Measurements from ENCODE around the gene CXCL8.

Gene CXCL8

DNA sequence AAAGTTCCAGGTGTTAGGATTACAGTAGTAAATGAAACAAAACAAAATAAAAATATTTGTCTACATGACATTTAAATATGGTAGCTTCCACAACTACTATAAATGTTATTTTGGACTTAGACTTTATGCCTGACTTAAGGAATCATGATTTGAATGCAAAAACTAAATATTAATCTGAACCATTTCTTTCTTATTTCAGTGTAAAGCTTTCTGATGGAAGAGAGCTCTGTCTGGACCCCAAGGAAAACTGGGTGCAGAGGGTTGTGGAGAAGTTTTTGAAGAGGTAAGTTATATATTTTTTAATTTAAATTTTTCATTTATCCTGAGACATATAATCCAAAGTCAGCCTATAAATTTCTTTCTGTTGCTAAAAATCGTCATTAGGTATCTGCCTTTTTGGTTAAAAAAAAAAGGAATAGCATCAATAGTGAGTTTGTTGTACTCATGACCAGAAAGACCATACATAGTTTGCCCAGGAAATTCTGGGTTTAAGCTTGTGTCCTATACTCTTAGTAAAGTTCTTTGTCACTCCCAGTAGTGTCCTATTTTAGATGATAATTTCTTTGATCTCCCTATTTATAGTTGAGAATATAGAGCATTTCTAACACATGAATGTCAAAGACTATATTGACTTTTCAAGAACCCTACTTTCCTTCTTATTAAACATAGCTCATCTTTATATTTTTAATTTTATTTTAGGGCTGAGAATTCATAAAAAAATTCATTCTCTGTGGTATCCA, 1.6 kb downstream of the CXCL8 start:
- no peak overlapping the region for H3K27ac ChIP-seq (ENCODE audit: low read length)
- TF ChIP-seq EZH2phosphoT487 (IDR thresholded peaks at IDR 0.05; ENCODE audit: low read depth): no peak
- TF ChIP-seq, protein P1, sequence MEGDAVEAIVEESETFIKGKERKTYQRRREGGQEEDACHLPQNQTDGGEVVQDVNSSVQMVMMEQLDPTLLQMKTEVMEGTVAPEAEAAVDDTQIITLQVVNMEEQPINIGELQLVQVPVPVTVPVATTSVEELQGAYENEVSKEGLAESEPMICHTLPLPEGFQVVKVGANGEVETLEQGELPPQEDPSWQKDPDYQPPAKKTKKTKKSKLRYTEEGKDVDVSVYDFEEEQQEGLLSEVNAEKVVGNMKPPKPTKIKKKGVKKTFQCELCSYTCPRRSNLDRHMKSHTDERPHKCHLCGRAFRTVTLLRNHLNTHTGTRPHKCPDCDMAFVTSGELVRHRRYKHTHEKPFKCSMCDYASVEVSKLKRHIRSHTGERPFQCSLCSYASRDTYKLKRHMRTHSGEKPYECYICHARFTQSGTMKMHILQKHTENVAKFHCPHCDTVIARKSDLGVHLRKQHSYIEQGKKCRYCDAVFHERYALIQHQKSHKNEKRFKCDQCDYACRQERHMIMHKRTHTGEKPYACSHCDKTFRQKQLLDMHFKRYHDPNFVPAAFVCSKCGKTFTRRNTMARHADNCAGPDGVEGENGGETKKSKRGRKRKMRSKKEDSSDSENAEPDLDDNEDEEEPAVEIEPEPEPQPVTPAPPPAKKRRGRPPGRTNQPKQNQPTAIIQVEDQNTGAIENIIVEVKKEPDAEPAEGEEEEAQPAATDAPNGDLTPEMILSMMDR (IDR thresholded peaks at IDR 0.05; ENCODE audit: low read depth, low read length): no peak
- H3K36me3 ChIP-seq (replicated peaks; ENCODE audit: low read depth, low read length): no peaks in the 10 kb centered on the region
- no peaks in the 10 kb centered on the region for H3K79me2 ChIP-seq (ENCODE audit: low read length)
- no peaks in the 10 kb centered on the region for H3K27me3 ChIP-seq (ENCODE audit: low read depth, low read length)
- no peaks in the 10 kb centered on the region for H3K9me3 ChIP-seq (ENCODE audit: insufficient read depth, low read length)
- no peak overlapping the region for H3K4me2 ChIP-seq (ENCODE audit: low read length)
- H4K20me1 ChIP-seq (ENCODE audit: insufficient read depth, low read length): no peaks in the 10 kb centered on the region
- no peak overlapping the region for H2AFZ ChIP-seq (ENCODE audit: low read depth, low read length)
- H3K4me1 ChIP-seq (ENCODE audit: low read length): no peaks in the 10 kb centered on the region
- H3K4me3 ChIP-seq (ENCODE audit: low read length): no peak overlapping the region
- no peak overlapping the region for H3K9ac ChIP-seq (ENCODE audit: low read length)

DNA sequence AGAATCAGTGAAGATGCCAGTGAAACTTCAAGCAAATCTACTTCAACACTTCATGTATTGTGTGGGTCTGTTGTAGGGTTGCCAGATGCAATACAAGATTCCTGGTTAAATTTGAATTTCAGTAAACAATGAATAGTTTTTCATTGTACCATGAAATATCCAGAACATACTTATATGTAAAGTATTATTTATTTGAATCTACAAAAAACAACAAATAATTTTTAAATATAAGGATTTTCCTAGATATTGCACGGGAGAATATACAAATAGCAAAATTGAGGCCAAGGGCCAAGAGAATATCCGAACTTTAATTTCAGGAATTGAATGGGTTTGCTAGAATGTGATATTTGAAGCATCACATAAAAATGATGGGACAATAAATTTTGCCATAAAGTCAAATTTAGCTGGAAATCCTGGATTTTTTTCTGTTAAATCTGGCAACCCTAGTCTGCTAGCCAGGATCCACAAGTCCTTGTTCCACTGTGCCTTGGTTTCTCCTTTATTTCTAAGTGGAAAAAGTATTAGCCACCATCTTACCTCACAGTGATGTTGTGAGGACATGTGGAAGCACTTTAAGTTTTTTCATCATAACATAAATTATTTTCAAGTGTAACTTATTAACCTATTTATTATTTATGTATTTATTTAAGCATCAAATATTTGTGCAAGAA, 2.3 kb downstream of the CXCL8 start:
- TF ChIP-seq EZH2phosphoT487 (IDR thresholded peaks at IDR 0.05; ENCODE audit: low read depth): no peak
- TF ChIP-seq, protein P1 (IDR thresholded peaks at IDR 0.05; ENCODE audit: low read depth, low read length): no peak
- Histone ChIP-seq H3K27me3 (ENCODE audit: low read depth, low read length) (no peaks in the 10 kb centered on the region), H3K27ac (ENCODE audit: low read length) (no peak overlapping the region), H3K4me1 (ENCODE audit: low read length) (no peaks in the 10 kb centered on the region), H3K79me2 (ENCODE audit: low read length) (no peaks in the 10 kb centered on the region), H3K9me3 (ENCODE audit: insufficient read depth, low read length) (no peaks in the 10 kb centered on the region), H3K4me2 (ENCODE audit: low read length) (no peak overlapping the region), H2AFZ (ENCODE audit: low read depth, low read length) (no peak overlapping the region), H3K36me3 (replicated peaks; ENCODE audit: low read depth, low read length) (no peaks in the 10 kb centered on the region), H3K4me3 (ENCODE audit: low read length) (no peak overlapping the region), H3K9ac (ENCODE audit: low read length) (no peak overlapping the region), H4K20me1 (ENCODE audit: insufficient read depth, low read length) (no peaks in the 10 kb centered on the region)

DNA sequence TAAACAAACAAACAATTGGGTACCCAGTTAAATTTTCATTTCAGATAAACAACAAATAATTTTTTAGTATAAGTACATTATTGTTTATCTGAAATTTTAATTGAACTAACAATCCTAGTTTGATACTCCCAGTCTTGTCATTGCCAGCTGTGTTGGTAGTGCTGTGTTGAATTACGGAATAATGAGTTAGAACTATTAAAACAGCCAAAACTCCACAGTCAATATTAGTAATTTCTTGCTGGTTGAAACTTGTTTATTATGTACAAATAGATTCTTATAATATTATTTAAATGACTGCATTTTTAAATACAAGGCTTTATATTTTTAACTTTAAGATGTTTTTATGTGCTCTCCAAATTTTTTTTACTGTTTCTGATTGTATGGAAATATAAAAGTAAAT, 2.9 kb downstream of the CXCL8 start:
- H4K20me1 ChIP-seq (ENCODE audit: insufficient read depth, low read length): no peaks in the 10 kb centered on the region
- H3K4me1 ChIP-seq (ENCODE audit: low read length): no peaks in the 10 kb centered on the region
- no peaks in the 10 kb centered on the region for H3K27me3 ChIP-seq (ENCODE audit: low read depth, low read length)
- H3K4me2 ChIP-seq (ENCODE audit: low read length): no peak overlapping the region
- H3K27ac ChIP-seq (ENCODE audit: low read length): no peak overlapping the region
- H3K9me3 ChIP-seq (ENCODE audit: insufficient read depth, low read length): no peaks in the 10 kb centered on the region
- H3K79me2 ChIP-seq (ENCODE audit: low read length): no peaks in the 10 kb centered on the region
- TF ChIP-seq EZH2phosphoT487 (IDR thresholded peaks at IDR 0.05; ENCODE audit: low read depth): no peak
- TF ChIP-seq, protein P1 (IDR thresholded peaks at IDR 0.05; ENCODE audit: low read depth, low read length): no peak
- H3K36me3 ChIP-seq (replicated peaks; ENCODE audit: low read depth, low read length): no peaks in the 10 kb centered on the region
- no peak overlapping the region for H3K9ac ChIP-seq (ENCODE audit: low read length)
- no peak overlapping the region for H3K4me3 ChIP-seq (ENCODE audit: low read length)
- H2AFZ ChIP-seq (ENCODE audit: low read depth, low read length): no peak overlapping the region

DNA sequence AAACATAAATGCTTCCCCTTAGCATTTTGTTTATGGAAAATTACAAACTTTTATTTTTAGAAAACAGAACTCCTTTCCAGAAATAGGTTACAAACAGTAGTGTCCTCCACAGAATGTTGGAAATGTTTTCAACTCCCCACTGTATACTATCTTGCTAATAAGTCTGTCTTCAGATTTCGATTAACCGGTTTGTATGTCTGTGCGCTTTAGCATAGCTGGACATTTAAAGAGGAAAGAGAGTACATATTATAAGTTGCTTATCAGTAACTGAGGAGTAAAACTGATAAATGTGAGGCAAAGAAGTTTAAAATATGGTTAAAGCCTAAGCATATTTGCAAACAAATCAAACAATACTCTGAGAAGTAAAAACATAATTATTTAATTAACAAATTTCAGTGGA, 3.4 kb downstream of the CXCL8 start:
- Histone ChIP-seq H3K36me3 (replicated peaks; ENCODE audit: low read depth, low read length) (no peaks in the 10 kb centered on the region), H3K79me2 (ENCODE audit: low read length) (no peaks in the 10 kb centered on the region), H4K20me1 (ENCODE audit: insufficient read depth, low read length) (no peaks in the 10 kb centered on the region), H3K9ac (ENCODE audit: low read length) (no peak overlapping the region), H3K27me3 (ENCODE audit: low read depth, low read length) (no peaks in the 10 kb centered on the region), H3K4me2 (ENCODE audit: low read length) (no peak overlapping the region), H3K4me3 (ENCODE audit: low read length) (no peak overlapping the region), H3K9me3 (ENCODE audit: insufficient read depth, low read length) (no peaks in the 10 kb centered on the region), H3K27ac (ENCODE audit: low read length) (no peak overlapping the region), H2AFZ (ENCODE audit: low read depth, low read length) (no peak overlapping the region), H3K4me1 (ENCODE audit: low read length) (no peaks in the 10 kb centered on the region)
- TF ChIP-seq, protein P1 (IDR thresholded peaks at IDR 0.05; ENCODE audit: low read depth, low read length): no peak
- no peak for TF ChIP-seq EZH2phosphoT487 (IDR thresholded peaks at IDR 0.05; ENCODE audit: low read depth)

All from OCI-LY3 (cell line).